BE2C (cell line): ENCODE data around the gene PAPPA.

Experiments used
- DNase-seq: peaks from one replicate; pipeline ENCODE4 v3.0.0-alpha.2; 2020
- H3K27me3 ChIP-seq: fragments of 250-450 bp; sonication (Bioruptor Pico); 2 replicates; pipeline ENCODE4 v1.5.1; 2020; ENCODE audit warnings: mild to moderate bottlenecking
- H3K36me3 ChIP-seq: fragments of 250-450 bp; sonication (Bioruptor Pico); 2 replicates; pipeline ENCODE4 v1.5.1; 2020; ENCODE audit warnings: mild to moderate bottlenecking
- H3K4me1 ChIP-seq: fragments of 250-450 bp; sonication (Bioruptor Pico); 2 replicates; pipeline ENCODE4 v1.5.1; 2020
- H3K4me3 ChIP-seq: 2 replicates; pipeline ENCODE4 v1.5.1; 2011; ENCODE audit warnings: low read depth, low read length
- H3K9me3 ChIP-seq: fragments of 250-450 bp; sonication (Bioruptor Pico); 2 replicates; pipeline ENCODE4 v1.5.1; 2020
- CTCF ChIP-seq: IDR thresholded peaks from 2 replicates; pipeline ENCODE4 v1.5.1; 2012; ENCODE audit warnings: mild to moderate bottlenecking, low read depth, low read length

The PAPPA gene

DNA sequence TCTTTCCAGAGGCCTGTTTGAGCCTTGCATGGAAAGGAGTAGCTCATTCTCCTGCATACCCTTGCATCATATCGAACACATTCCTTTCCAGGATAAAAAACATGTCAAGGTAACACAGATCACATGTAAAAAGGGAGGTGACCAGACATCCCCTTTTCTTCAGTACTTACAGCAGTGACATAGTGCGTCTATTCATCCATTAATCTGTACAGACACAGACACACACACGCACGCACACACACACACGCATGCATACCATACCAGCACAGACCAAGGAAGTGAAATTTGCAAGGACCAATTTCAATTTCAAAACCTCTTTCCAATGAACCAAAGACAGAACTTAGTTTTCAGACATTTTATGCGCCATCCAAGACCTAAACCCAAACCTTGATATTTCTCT lies 256.0 kb downstream of the PAPPA start:
- H3K9me3 ChIP-seq, result no peaks in the 10 kb centered on the region
- no peaks in the 10 kb centered on the region for H3K27me3 ChIP-seq
- TF ChIP-seq CTCF, result no peak
- no peak overlapping the region for H3K4me3 ChIP-seq
- DNase-seq, result no peak
- H3K4me1 ChIP-seq, result no peaks in the 10 kb centered on the region; the same call in 1 of the 2 replicates
- H3K36me3 ChIP-seq, result no peaks in the 10 kb centered on the region

DNA sequence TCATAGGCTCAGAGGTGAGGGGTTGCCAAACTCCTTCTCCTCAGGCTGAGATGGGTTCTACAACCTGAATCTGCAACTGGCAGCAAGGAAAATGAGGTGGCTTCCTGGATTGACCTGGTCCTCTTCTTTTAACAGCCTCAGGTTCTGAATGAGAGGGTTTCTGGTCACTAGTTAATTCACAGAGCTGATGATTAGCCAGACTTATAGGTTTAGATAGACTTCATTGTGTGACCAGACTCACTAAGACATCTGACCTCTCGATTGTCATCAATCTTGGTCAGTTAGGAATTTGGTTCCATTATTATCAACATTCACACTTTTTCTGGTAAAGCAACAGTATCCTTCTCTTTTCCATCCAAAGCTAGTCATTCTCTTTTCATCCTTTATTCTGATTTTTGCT lies 257.9 kb downstream of the PAPPA start:
- Histone ChIP-seq H3K36me3 (peaks cover 6% of the 10 kb centered on the region; the same call in 1 of the 2 replicates), H3K9me3 (no peaks in the 10 kb centered on the region), H3K4me3 (no peak overlapping the region), H3K4me1 (no peaks in the 10 kb centered on the region; the same call in 1 of the 2 replicates), H3K27me3 (no peaks in the 10 kb centered on the region)
- TF ChIP-seq CTCF, result no peak
- DNase-seq, result no peak

DNA sequence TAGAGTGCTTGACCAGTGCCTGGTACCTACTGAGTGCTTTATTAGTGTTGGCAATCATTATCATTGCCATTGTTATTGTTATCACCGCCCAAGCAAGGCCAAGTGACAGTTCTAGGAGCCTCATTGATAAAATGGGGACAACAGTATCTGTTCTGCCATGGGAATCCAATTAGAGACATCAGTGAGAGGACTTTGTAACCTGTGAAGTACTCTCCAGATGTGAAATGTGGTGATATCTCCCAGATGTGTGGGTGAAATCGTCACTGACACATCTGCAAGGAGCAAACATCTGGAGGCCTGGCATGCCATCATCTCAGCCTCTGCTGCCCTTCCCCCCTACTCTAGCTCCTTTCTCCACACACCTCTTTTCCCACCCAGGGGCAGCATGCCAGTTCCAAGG lies 260.8 kb downstream of the PAPPA start:
- Histone ChIP-seq H3K9me3 (no peaks in the 10 kb centered on the region), H3K27me3 (no peaks in the 10 kb centered on the region), H3K4me3 (no peak overlapping the region), H3K36me3 (peaks cover 12% of the 10 kb centered on the region), H3K4me1 (no peaks in the 10 kb centered on the region; the same call in 1 of the 2 replicates)
- DNase-seq, result no peak
- no peak for TF ChIP-seq CTCF

DNA sequence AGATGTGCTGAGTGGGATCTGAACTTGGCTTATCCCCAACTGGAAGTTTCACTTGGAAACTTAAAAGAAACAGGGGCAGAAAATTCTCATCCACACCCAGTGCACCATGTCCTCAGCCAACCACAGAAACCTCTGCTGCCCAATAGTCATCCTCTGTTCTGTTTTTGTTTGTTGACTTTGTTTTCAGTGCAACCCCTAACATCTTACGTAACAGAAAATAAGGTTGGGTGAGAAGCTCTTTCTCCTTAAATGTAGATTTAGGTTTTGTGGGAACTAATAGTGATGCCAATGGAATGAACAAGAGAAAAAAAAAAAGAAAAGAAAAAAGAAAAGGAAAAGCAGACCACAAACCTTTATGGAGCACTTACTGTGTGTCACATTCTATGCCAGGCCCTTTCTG lies 262.8 kb downstream of the PAPPA start:
- no peaks in the 10 kb centered on the region for H3K27me3 ChIP-seq
- H3K36me3 ChIP-seq, result peaks cover 32% of the 10 kb centered on the region
- H3K4me1 ChIP-seq, result no peaks in the 10 kb centered on the region; the same call in 1 of the 2 replicates
- DNase-seq, result no peak
- no peaks in the 10 kb centered on the region for H3K9me3 ChIP-seq
- no peak overlapping the region for H3K4me3 ChIP-seq
- TF ChIP-seq CTCF, result no peak

DNA sequence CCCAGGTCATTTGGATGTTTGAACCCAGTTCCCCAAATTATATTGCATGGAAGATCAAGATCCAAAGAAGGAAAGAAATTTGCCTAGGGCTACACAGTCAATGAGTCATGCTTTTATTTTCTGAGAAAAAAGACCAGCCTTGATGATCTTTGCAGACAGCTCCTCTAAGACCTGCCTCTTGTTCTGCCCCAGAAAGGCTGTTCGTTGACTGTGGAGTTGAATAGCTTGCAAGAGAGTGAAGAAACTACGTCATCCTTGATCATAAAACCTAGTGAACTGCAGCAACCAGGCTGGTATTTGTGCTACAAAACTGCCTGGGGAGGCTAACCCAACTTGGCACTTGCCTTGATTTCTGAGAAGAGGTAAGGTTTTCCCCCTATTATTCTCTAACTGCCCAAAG lies 263.9 kb downstream of the PAPPA start:
- Histone ChIP-seq H3K36me3 (peaks cover 34% of the 10 kb centered on the region), H3K9me3 (no peaks in the 10 kb centered on the region), H3K27me3 (no peaks in the 10 kb centered on the region), H3K4me3 (no peak overlapping the region), H3K4me1 (no peaks in the 10 kb centered on the region)
- no peak for TF ChIP-seq CTCF
- no peak for DNase-seq

DNA sequence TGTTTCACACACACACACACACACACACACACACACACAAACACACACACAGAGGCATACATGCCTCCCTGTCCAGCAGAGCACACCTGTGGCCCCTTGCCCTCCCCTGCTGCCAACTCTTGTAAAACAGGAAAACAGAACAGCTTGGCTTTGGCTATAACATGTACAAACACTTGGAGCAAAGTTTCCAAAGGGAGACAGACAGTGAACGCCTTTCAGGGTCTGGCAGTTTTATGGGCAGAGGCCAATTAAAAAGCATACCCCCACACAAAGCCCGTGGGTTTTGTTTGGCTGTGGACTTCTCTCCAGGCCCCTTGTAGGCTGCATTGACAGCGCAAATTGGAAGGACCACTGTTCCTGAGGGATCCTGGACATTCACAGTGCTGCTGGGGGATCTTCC lies 265.6 kb downstream of the PAPPA start:
- peaks cover 41% of the 10 kb centered on the region for H3K36me3 ChIP-seq
- no peak overlapping the region for H3K4me3 ChIP-seq
- no peak for TF ChIP-seq CTCF
- H3K4me1 ChIP-seq, result no peaks in the 10 kb centered on the region
- no peaks in the 10 kb centered on the region for H3K27me3 ChIP-seq
- no peak for DNase-seq
- H3K9me3 ChIP-seq, result no peaks in the 10 kb centered on the region
